ENCODE data around the gene TTC13. TPM values are rescaled to one million over a fixed set of nuclear protein-coding genes. Genes with fewer than 3 reads are reported as not detected.

TTC13 gene
- total and polyA plus RNA-seq, 2 of the 13 experiments (the other 11 are each of a cell fraction or from before 2014, with no cell fraction given), result 5.8 to 15.9 TPM

GRCh38 chr1:230916587-230917283 is 61.9 kb downstream of the TTC13 start:
- in situ Hi-C loops (cut with HindIII; ENCODE audit: extremely low pct_ligation_motif_present, low pct_unique_long_range_greater_than_20kb), result no loop called here
- H2AFZ ChIP-seq (ENCODE audit: low read length), result no peak overlapping the region
- H3K9ac ChIP-seq (ENCODE audit: insufficient read depth, low read depth, low read length), result no peak overlapping the region
- intact Hi-C loops (cut with micrococcal nuclease; ENCODE audit: unreplicated experiment), result loop anchor here (1.0 to 5.0 kb wide), 5 partner anchors 63 to 296 kb away; partner anchors contain the start of gene ARV1
- BruUV-seq (replicated peaks), result no TSS peak
- TF ChIP-seq HMG20A (CRISPR knock-in tag; IDR thresholded peaks at IDR 0.05; ENCODE audit: borderline replicate concordance) (no peak), ZNF550 (CRISPR knock-in tag; IDR thresholded peaks at IDR 0.05; ENCODE audit: borderline replicate concordance) (no peak), KLF12 (CRISPR knock-in tag; IDR thresholded peaks at IDR 0.05; ENCODE audit: borderline replicate concordance) (no peak), ZNF790 (CRISPR knock-in tag; IDR thresholded peaks at IDR 0.05; ENCODE audit: borderline replicate concordance) (no peak), TRAFD1 (CRISPR knock-in tag; IDR thresholded peaks at IDR 0.05; ENCODE audit: borderline replicate concordance) (no peak), ISX (CRISPR knock-in tag; conservative IDR thresholded peaks at IDR 0.05) (no peak), CSRNP2 (CRISPR knock-in tag; conservative IDR thresholded peaks at IDR 0.05; ENCODE audit: low read depth) (no peak), ZNF558 (CRISPR knock-in tag; IDR thresholded peaks at IDR 0.05; ENCODE audit: borderline replicate concordance) (no peak), ZNF670 (CRISPR knock-in tag; IDR thresholded peaks at IDR 0.05; ENCODE audit: borderline replicate concordance) (no peak), DNMT3B (CRISPR knock-in tag; conservative IDR thresholded peaks at IDR 0.05) (no peak), TP53 (CRISPR knock-in tag; conservative IDR thresholded peaks at IDR 0.05) (no peak), ZSCAN9 (CRISPR knock-in tag; IDR thresholded peaks at IDR 0.05; ENCODE audit: borderline replicate concordance) (no peak), SIX1 (CRISPR knock-in tag; IDR thresholded peaks at IDR 0.05; ENCODE audit: borderline replicate concordance) (no peak), REL (CRISPR knock-in tag; conservative IDR thresholded peaks at IDR 0.05) (no peak)
- POLR2A ChIA-PET, result no interaction called here
- no peaks in the 10 kb centered on the region for H3K9me3 ChIP-seq (ENCODE audit: low read length)
- H3K4me3 ChIP-seq (replicated peaks in 1 of 3; ENCODE audit: insufficient read depth in 1 of 3, low read depth in 2 of 3, low read length in 3 of 3), result no peak overlapping the region
- H3K36me3 ChIP-seq (replicated peaks in 1 of 2; ENCODE audit: control insufficient read depth in 1 of 2, insufficient read depth in 2 of 2, low read length in 2 of 2), result peaks cover 0 to 19% of the 10 kb centered on the region in 2 experiments; a peak in 2 of 5 replicates
- H3K27ac ChIP-seq (ENCODE audit: extremely low read length, insufficient read depth, low read length), result no peak overlapping the region
- DNase-seq (ENCODE audit: low spot score), result no peak
- ATAC-seq, result peak; percentile 35; the same call in 2 of the 3 replicates
- H3K79me2 ChIP-seq (ENCODE audit: insufficient read depth, low read length), result no peaks in the 10 kb centered on the region
- no peaks in the 10 kb centered on the region for H4K20me1 ChIP-seq (ENCODE audit: insufficient read depth, low read length)
- H3K4me2 ChIP-seq (ENCODE audit: low read depth, low read length), result no peak overlapping the region
- H3K27me3 ChIP-seq (ENCODE audit: control insufficient read depth in 1 of 2, insufficient read depth in 2 of 2, low read length in 2 of 2), result no peaks in the 10 kb centered on the region
- peaks cover 14% of the 10 kb centered on the region for H3K4me1 ChIP-seq (ENCODE audit: insufficient read depth, low read length)
- CTCF ChIA-PET (ENCODE audit: low intra/inter-chr PET ratio, low total read pairs), result interaction anchor here (0.6 to 2.1 kb wide), 5 partner anchors 62 to 1390 kb away, joined by 3 to 12 read pairs (median 5); partner anchors contain the start of genes ARV1 and TTC13
- FAIRE-seq, result no peak
- WGBS (ENCODE audit: low lambda C conversion rate), result 95% methylated on average over 8 of the region's 8 CpGs
